ENCODE results near the gene OR5V1.

- no peak for TF ChIP-seq POLR2A (IDR thresholded peaks at IDR 0.05)
- TF ChIP-seq CTCF (IDR thresholded peaks at IDR 0.05), result no peak
Measured at GRCh38 chr6:29325777-29326176, 42.9 kb downstream of the OR5V1 start.
